ENCODE results near the gene CAT.

Gene CAT

DNA sequence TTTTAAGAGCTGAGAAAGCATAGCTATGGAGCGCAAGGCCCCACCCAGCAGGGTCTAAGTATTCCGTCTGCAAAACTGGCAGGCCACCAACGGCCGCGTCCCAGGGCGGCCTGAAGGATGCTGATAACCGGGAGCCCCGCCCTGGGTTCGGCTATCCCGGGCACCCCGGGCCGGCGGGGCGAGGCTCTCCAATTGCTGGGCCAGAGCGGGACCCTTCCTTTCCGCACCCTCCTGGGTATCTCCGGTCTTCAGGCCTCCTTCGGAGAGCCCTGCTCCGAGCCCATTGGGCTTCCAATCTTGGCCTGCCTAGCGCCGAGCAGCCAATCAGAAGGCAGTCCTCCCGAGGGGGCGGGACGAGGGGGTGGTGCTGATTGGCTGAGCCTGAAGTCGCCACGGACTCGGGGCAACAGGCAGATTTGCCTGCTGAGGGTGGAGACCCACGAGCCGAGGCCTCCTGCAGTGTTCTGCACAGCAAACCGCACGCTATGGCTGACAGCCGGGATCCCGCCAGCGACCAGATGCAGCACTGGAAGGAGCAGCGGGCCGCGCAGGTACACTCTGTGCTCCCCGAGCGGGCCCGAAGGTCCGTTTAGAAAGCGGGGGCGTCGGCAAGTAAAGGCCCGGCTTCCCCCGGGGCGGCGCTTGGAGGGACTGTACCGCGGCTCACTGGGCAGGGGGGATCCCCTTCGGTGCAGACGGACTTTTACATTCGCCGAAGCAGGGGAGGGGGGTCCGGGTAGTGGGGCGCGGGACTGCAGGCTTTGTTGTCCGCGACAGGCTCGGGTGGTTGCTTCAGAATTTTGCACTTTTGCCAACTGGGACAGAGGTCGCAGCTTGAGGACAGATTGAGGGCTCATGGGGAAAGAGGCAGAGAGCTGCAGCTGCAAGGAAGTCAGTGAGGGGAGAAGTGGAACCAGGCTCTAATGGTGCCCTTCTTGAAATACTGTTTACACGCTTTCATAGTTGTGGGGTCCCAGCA, at the start of gene CAT:
Gene CAT, plus strand, starts transcription at position 406 of the 979 bp plus-strand sequence. Its CDS starts 80 bp downstream, at position 486.
- no peaks in the 10 kb centered on the region for H3K27me3 ChIP-seq (replicated peaks; ENCODE audit: control insufficient read depth, insufficient read depth, low read length)
- TF ChIP-seq, protein P1, sequence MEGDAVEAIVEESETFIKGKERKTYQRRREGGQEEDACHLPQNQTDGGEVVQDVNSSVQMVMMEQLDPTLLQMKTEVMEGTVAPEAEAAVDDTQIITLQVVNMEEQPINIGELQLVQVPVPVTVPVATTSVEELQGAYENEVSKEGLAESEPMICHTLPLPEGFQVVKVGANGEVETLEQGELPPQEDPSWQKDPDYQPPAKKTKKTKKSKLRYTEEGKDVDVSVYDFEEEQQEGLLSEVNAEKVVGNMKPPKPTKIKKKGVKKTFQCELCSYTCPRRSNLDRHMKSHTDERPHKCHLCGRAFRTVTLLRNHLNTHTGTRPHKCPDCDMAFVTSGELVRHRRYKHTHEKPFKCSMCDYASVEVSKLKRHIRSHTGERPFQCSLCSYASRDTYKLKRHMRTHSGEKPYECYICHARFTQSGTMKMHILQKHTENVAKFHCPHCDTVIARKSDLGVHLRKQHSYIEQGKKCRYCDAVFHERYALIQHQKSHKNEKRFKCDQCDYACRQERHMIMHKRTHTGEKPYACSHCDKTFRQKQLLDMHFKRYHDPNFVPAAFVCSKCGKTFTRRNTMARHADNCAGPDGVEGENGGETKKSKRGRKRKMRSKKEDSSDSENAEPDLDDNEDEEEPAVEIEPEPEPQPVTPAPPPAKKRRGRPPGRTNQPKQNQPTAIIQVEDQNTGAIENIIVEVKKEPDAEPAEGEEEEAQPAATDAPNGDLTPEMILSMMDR (IDR thresholded peaks at IDR 0.05; ENCODE audit: insufficient read depth, low read length, poor library complexity, severe bottlenecking), result no peak
- H3K36me3 ChIP-seq (ENCODE audit: control insufficient read depth, insufficient read depth, low read length), result no peaks in the 10 kb centered on the region; the same call in 1 of the 2 replicates
- H3K4me3 ChIP-seq (replicated peaks; ENCODE audit: low read depth, low read length), result peak within 1 kb of the TSS; percentile 76
- DNase-seq (ENCODE audit: extremely low read depth, insufficient read length), result peak; percentile 97

DNA sequence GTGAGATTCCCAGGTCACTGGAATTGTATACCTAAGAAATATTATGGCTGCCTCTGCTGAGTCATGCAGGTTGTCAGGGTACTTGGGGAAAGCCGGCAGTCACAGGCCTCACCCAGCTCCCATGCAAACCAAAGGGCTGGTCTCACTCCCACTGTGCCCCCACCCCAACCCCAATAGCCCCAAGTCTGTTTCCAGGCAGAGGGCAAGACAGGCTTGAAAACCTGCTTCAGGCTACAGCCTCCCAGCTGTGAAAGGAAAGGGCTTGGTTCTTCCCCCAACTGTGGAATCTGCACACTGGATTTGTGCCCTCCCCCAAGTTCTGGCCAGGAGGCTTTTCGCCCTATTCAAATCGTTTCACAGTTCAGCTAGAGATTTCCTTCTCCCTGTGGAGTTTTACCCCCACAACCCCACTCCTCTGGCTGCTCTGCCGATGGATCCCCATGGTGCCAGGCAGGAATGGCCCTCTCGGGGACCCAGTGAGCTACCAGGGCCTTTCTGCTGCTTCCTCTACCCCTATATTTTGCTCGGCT, 43.9 kb upstream of the CAT start:
- no peak for DNase-seq (ENCODE audit: extremely low read depth, insufficient read length)
- no peak overlapping the region for H3K4me3 ChIP-seq (replicated peaks; ENCODE audit: low read depth, low read length)
- no peaks in the 10 kb centered on the region for H3K36me3 ChIP-seq (ENCODE audit: control insufficient read depth, insufficient read depth, low read length)
- no peaks in the 10 kb centered on the region for H3K27me3 ChIP-seq (replicated peaks; ENCODE audit: control insufficient read depth, insufficient read depth, low read length)
- TF ChIP-seq, protein P1 (IDR thresholded peaks at IDR 0.05; ENCODE audit: insufficient read depth, low read length, poor library complexity, severe bottlenecking), result no peak

DNA sequence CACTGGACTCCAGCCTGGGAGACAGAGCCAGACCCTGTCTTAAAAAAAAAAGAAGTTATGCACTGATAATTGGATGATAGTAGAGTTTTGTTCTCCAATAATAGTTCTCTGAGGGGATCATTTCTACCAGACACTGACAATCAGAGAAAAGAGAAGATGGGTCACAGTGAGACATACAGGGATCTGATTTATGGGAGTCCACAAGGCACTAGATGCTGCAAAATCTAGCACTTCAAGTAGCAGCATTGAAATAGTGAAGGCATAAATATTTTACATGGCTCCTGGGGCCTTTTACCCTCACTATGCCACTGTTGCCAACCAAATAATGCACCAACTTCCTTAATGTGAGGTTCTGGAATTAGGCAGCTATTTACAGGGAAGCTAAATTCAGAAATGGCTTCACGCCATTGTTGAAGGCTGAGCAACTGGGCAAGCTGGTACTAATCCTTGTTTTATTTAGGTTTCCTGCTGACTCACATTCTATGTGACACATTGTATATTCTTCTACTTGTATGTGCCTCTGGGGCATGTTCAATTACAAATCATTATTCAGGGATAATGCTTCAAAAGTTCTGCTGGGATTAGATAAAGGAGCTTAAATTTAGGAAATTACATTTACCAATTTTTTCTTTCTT, 42.7 kb upstream of the CAT start:
- TF ChIP-seq, protein P1 (IDR thresholded peaks at IDR 0.05; ENCODE audit: insufficient read depth, low read length, poor library complexity, severe bottlenecking), result no peak

DNA sequence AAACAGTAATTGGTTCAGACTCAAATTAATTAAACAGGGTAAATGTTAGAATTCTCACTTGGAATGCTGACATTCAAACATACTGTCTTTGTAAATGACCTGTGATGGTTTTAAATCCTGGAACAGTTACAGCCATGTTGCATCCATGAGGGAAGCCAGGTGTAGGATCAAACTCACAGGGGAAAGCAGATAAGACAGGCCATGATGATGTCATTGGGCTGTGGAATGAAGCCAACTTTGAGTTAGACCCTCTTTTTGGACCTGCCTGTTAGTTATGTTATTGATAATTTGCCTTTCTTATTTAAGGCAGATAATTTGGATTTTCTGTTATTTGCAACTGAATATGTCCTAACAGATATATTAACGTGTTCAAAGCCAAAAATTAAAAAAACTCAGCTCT, 41.6 kb upstream of the CAT start:
- DNase-seq (ENCODE audit: extremely low read depth, insufficient read length), result no peak
- TF ChIP-seq, protein P1 (IDR thresholded peaks at IDR 0.05; ENCODE audit: insufficient read depth, low read length, poor library complexity, severe bottlenecking), result no peak
- Histone ChIP-seq H3K27me3 (replicated peaks; ENCODE audit: control insufficient read depth, insufficient read depth, low read length) (no peaks in the 10 kb centered on the region), H3K4me3 (replicated peaks; ENCODE audit: low read depth, low read length) (no peak overlapping the region), H3K36me3 (ENCODE audit: control insufficient read depth, insufficient read depth, low read length) (no peaks in the 10 kb centered on the region)

More for the DNA sequence above, 42.7 kb upstream of the CAT start:
- no peak overlapping the region for H3K4me3 ChIP-seq (replicated peaks; ENCODE audit: low read depth, low read length)
- H3K27me3 ChIP-seq (replicated peaks; ENCODE audit: control insufficient read depth, insufficient read depth, low read length), result no peaks in the 10 kb centered on the region
- no peak for DNase-seq (ENCODE audit: extremely low read depth, insufficient read length)
- no peaks in the 10 kb centered on the region for H3K36me3 ChIP-seq (ENCODE audit: control insufficient read depth, insufficient read depth, low read length)

DNA sequence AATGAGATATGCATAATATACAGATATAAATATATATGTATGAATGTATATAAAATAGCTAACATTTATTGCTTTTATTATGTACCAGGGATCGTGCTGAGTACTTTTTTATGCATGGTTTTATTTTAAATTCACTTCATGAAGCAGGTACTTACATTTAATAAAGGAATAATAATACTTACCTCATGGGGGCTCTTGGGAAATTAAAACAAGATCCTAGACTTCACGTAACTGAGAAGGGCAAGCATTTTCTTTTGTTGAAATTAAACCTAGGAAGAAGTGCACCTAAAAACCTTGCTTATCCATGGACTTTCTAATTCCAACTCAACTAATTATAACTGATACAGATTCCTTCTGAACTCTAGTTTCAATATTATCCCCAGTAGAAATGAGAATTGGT, 40.9 kb upstream of the CAT start:
- no peaks in the 10 kb centered on the region for H3K27me3 ChIP-seq (replicated peaks; ENCODE audit: control insufficient read depth, insufficient read depth, low read length)
- no peak overlapping the region for H3K4me3 ChIP-seq (replicated peaks; ENCODE audit: low read depth, low read length)
- TF ChIP-seq, protein P1 (IDR thresholded peaks at IDR 0.05; ENCODE audit: insufficient read depth, low read length, poor library complexity, severe bottlenecking), result no peak

More for the DNA sequence above, 40.9 kb upstream of the CAT start:
- H3K36me3 ChIP-seq (ENCODE audit: control insufficient read depth, insufficient read depth, low read length), result no peaks in the 10 kb centered on the region
- DNase-seq (ENCODE audit: extremely low read depth, insufficient read length), result no peak

Measured in GM06990 (cell line).